T follicular helper cell (primary cell): ENCODE measurements around the gene HAGHL.
"Not testable (repeated sequence)": the region's sequence is repeated elsewhere in the genome, so short reads cannot be mapped to it uniquely, and the experiment has no call there.

Experiments
- DNase-seq: peaks from one replicate; pipeline ENCODE4 v3.0.0-alpha.2; 2020; ENCODE audit warnings: low read depth

HAGHL gene

DNA sequence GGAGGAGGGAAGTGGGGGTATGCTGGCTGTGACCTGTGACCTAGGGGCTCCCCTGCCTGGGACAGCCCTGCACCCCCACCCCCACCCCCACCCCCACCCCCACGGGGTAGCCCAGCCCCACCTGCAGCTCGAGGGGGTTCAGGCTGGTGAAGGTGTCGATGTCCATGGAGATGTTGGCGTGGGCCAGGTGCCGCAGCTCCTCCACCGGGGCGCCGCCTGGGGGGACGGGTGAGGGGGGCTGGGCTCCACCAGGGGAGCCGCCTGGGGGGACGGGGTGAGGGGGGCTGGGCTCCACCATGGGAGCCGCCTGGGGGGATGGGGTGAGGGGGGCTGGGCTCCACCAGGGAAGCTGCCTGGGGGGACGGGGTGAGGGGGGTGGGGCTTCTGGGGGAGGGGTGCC, 43.5 kb downstream of the HAGHL start:
- DNase-seq: no peak

GRCh38 chr16:772959-773358, 46.1 kb downstream of the HAGHL start:
- no peak for DNase-seq

GRCh38 chr16:774086-775001, 47.4 kb downstream of the HAGHL start:
- no peak for DNase-seq

DNA sequence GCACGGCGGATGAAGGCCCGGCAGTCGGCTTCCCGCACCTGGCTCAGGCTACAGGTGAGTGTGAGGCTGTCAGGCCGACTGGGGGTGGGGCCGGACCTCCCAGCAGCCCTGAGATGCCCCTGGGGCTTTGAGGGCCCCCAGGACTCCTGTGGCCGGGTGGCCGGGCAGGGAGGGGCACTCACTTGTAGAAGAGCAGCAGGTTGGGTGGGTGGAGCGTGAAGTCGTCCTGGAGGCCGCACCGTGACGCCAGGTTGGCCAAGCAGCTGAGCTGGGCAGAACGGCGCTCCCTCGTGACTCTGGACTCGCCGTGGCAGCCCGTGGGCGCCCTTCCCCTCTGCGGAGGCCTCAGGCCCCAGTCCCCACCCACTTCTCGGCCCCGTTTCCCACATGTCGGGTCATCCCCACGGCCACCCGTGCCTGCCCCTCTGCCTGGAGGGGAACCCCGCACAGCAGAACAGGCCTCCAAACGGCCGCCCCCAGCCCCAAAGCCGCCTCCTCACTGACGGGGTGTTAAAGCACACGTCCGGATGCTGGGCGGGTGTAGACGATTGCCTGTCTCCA, 48.4 kb downstream of the HAGHL start:
- no peak for DNase-seq

GRCh38 chr16:776298-776697, 49.4 kb downstream of the HAGHL start:
- not testable (repeated sequence) for DNase-seq

GRCh38 chr16:776824-777223, 49.9 kb downstream of the HAGHL start:
- no peak for DNase-seq

- no peak for DNase-seq
These were observed 50.9 kb downstream of the HAGHL start for GRCh38 chr16:777826-778225.

- DNase-seq: no peak
These were observed 51.5 kb downstream of the HAGHL start for GRCh38 chr16:778447-778846.

GRCh38 chr16:778909-779527, 52.1 kb downstream of the HAGHL start:
- no peak for DNase-seq
